Fibroblast of lung (primary cell): ENCODE data around the gene ZEB2. TPM values are rescaled to one million over a fixed set of nuclear protein-coding genes. Genes with fewer than 3 reads are reported as not detected.

Experiments used
- DNase-seq, 2 donors: peaks; one replicate each; pipeline versions ENCODE4 v3.0.0 to v3.0.0-alpha.2; 2010; ENCODE audit warnings: low read depth in 2 of 2
- H2AFZ ChIP-seq: 2 replicates; pipeline ENCODE4 v1.5.1; 2012; ENCODE audit warnings: low read length, control low read depth, inconsistent platforms
- H3K27ac ChIP-seq: 2 replicates; pipeline ENCODE4 v1.5.1; 2011; ENCODE audit warnings: low read length, control low read depth; ENCODE audit not compliant: insufficient read depth
- H3K27me3 ChIP-seq: 2 replicates; pipeline ENCODE4 v1.5.1; 2011; ENCODE audit warnings: mild to moderate bottlenecking, low read length; ENCODE audit not compliant: control insufficient read depth, insufficient read depth
- H3K36me3 ChIP-seq: 2 replicates; pipeline ENCODE4 v1.5.1; 2011; ENCODE audit warnings: low read length; ENCODE audit not compliant: control insufficient read depth, insufficient read depth
- H3K4me1 ChIP-seq: 2 replicates; pipeline ENCODE4 v1.5.1; 2011; ENCODE audit warnings: low read length; ENCODE audit not compliant: control insufficient read depth, insufficient read depth; ENCODE audit errors: extremely low read depth
- H3K4me2 ChIP-seq: 2 replicates; pipeline ENCODE4 v1.5.1; 2011; ENCODE audit warnings: low read length, control low read depth; ENCODE audit not compliant: insufficient read depth; ENCODE audit errors: extremely low read depth
- H3K4me3 ChIP-seq, 4 experiments: fragments of 200-600 bp in 1 of 4; sonication (generic) in 1 of 4; replicated peaks in 1 of 4; 2 replicates each; pipeline ENCODE4 v1.5.1; 2011 to 2016; ENCODE audit warnings: low read length in 4 of 4, low read depth in 3 of 4, mild to moderate bottlenecking in 3 of 4, control low read depth in 2 of 4, inconsistent platforms in 1 of 4, mixed read lengths in 1 of 4; ENCODE audit not compliant: insufficient read depth in 1 of 4; ENCODE audit errors: control extremely low read depth in 1 of 4
- H3K79me2 ChIP-seq: 2 replicates; pipeline ENCODE4 v1.5.1; 2012; ENCODE audit warnings: mild to moderate bottlenecking, low read length, inconsistent platforms; ENCODE audit not compliant: control insufficient read depth, insufficient read depth
- H3K9ac ChIP-seq: 2 replicates; pipeline ENCODE4 v1.5.1; 2011; ENCODE audit warnings: mild to moderate bottlenecking, low read length, control low read depth; ENCODE audit not compliant: insufficient read depth
- H3K9me3 ChIP-seq: 2 replicates; pipeline ENCODE4 v1.5.1; 2012; ENCODE audit warnings: low read depth, low read length; ENCODE audit not compliant: control insufficient read depth, insufficient read depth
- H4K20me1 ChIP-seq: 2 replicates; pipeline ENCODE4 v1.5.1; 2011; ENCODE audit warnings: low read length; ENCODE audit not compliant: control insufficient read depth, insufficient read depth; ENCODE audit errors: extremely low read depth
- CTCF ChIP-seq, 2 donors: IDR thresholded peaks in 1 of 2; conservative IDR thresholded peaks in 1 of 2; 1 replicate in 1 of 2; 2 replicates in 1 of 2; pipeline ENCODE4 v1.5.1; 2011 to 2012; ENCODE audit warnings: low read length in 2 of 2, control low read depth in 1 of 2, inconsistent platforms in 1 of 2, low read depth in 1 of 2, mild to moderate bottlenecking in 1 of 2
- EZH2 ChIP-seq: IDR thresholded peaks from 2 replicates; pipeline ENCODE4 v1.5.1; 2012; ENCODE audit warnings: low read length, control low read depth, mild to moderate bottlenecking; ENCODE audit errors: missing control alignments
- polyA plus RNA-seq, 2 donors: library from polyadenylated mRNA; depleted of rRNA in 1 of 2; stranded (reverse) in 1 of 2; unstranded in 1 of 2; fragments of >200 nt; gene quantifications; 2 replicates each; pipeline ENCODE4 v1.2.1, GENCODE V29; 2011 to 2012; ENCODE audit warnings: missing spikeins in 1 of 2
- total RNA-seq: library from RNA; depleted of rRNA; stranded (reverse); fragments of >200 nt; gene quantifications from 2 replicates; pipeline ENCODE4 v1.2.1, GENCODE V29; 2014

The ZEB2 gene
- total and polyA plus RNA-seq, 2 donors (not counting 1 experiment from before 2014, with no cell fraction given) = 91.0 to 130 TPM

GRCh38 chr2:144372410-144373080 lies 147.4 kb downstream of the ZEB2 start:
- no peaks in the 10 kb centered on the region for H3K9me3 ChIP-seq
- peak overlapping the region; percentile 45 for H3K4me2 ChIP-seq
- peaks cover 3% of the 10 kb centered on the region for H3K4me1 ChIP-seq
- no peak for TF ChIP-seq CTCF (conservative IDR thresholded peaks at IDR 0.05 in 1 of 2, IDR thresholded peaks at IDR 0.05 in 1 of 2; ENCODE audit: low read depth in 1 of 2, low read length in 2 of 2)
- no peak for TF ChIP-seq EZH2
- no peaks in the 10 kb centered on the region for H3K27me3 ChIP-seq
- no peak overlapping the region for H3K9ac ChIP-seq
- H3K36me3 ChIP-seq = no peaks in the 10 kb centered on the region
- no peaks in the 10 kb centered on the region for H4K20me1 ChIP-seq
- no peak overlapping the region for H2AFZ ChIP-seq
- no peak overlapping the region for H3K27ac ChIP-seq
- H3K79me2 ChIP-seq = no peaks in the 10 kb centered on the region
- DNase-seq = no peak
- H3K4me3 ChIP-seq = no peak overlapping the region

GRCh38 chr2:144370937-144371584 lies 148.9 kb downstream of the ZEB2 start:
- TF ChIP-seq EZH2 (no peak), CTCF (conservative IDR thresholded peaks at IDR 0.05 in 1 of 2, IDR thresholded peaks at IDR 0.05 in 1 of 2; ENCODE audit: low read depth in 1 of 2, low read length in 2 of 2) (no peak)
- peak overlapping the region; percentile 42 for H3K4me2 ChIP-seq
- H3K9ac ChIP-seq = no peak overlapping the region
- peaks cover 3% of the 10 kb centered on the region for H3K4me1 ChIP-seq
- H4K20me1 ChIP-seq = no peaks in the 10 kb centered on the region
- no peaks in the 10 kb centered on the region for H3K79me2 ChIP-seq
- no peaks in the 10 kb centered on the region for H3K27me3 ChIP-seq
- H3K9me3 ChIP-seq = no peaks in the 10 kb centered on the region
- no peak overlapping the region for H3K4me3 ChIP-seq
- peak; percentile 64 to 87 for DNase-seq
- no peak overlapping the region for H3K27ac ChIP-seq
- no peak overlapping the region for H2AFZ ChIP-seq
- no peaks in the 10 kb centered on the region for H3K36me3 ChIP-seq

- TF ChIP-seq CTCF (conservative IDR thresholded peaks at IDR 0.05 in 1 of 2, IDR thresholded peaks at IDR 0.05 in 1 of 2; ENCODE audit: low read depth in 1 of 2, low read length in 2 of 2) (no peak), EZH2 (no peak)
- Histone ChIP-seq H3K79me2 (no peaks in the 10 kb centered on the region), H3K4me1 (peaks cover 3% of the 10 kb centered on the region), H3K27ac (no peak overlapping the region), H3K9ac (no peak overlapping the region), H4K20me1 (no peaks in the 10 kb centered on the region), H3K36me3 (no peaks in the 10 kb centered on the region), H3K27me3 (no peaks in the 10 kb centered on the region), H2AFZ (no peak overlapping the region), H3K9me3 (no peaks in the 10 kb centered on the region), H3K4me3 (no peak overlapping the region), H3K4me2 (no peak overlapping the region)
- no peak for DNase-seq
Observed at GRCh38 chr2:144369416-144369815, 150.5 kb downstream of the ZEB2 start.
